ENCODE results near the gene ARNT2. TPM values are rescaled to one million over a fixed set of nuclear protein-coding genes. Genes with fewer than 3 reads are reported as not detected.

ARNT2 gene
- total and polyA plus RNA-seq, 12 donors: 0.71 to 6.7 (median 4.0) TPM

DNA sequence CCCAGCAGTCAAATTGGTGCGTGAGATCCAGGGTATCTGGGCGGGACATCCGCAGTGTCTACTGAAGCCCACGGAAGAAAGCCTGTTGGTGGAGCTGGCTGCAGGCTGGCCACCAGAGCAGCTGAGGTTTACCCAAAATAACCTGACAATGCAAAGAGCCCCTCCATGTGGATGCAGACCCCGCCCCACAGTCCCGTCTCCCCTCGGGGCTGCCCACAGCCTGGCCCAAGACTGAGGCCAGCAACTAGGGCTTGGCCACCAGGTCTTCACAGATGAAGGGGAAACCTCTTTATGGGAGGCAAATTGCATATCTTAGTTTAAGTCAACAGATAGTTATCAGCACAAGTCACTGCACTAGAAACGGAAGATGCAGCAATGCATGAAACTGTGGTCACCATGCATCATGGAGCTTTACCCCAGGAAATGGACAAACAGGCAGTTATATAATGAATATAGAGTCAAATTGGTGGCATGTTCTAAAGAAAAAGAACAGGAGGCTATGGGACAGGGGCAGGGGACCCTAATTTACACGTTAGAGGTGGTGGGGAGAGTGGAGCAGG, 86.3 kb downstream of the ARNT2 start:
- 93 to 95% methylated on average over 9 of the region's 9 CpGs for WGBS, 2 donors

GRCh38 chr15:80491163-80491847, 87.1 kb downstream of the ARNT2 start:
- peaks cover 3 to 23% (median 17%) of the 10 kb centered on the region in 9 donors for H3K4me1 ChIP-seq
- DNase-seq: no peak
- H3K9me3 ChIP-seq: no peaks in the 10 kb centered on the region
- intact Hi-C loops (cut with DNase I): no loop called here
- H3K27ac ChIP-seq: no peak overlapping the region
- no peak for ATAC-seq
- no peaks in the 10 kb centered on the region for H3K36me3 ChIP-seq
- H3K27me3 ChIP-seq: no peaks in the 10 kb centered on the region
- WGBS, 2 donors: 86 to 87% methylated on average over 7 of the region's 7 CpGs
- no peak overlapping the region for H3K4me3 ChIP-seq
- TF ChIP-seq, protein P1, sequence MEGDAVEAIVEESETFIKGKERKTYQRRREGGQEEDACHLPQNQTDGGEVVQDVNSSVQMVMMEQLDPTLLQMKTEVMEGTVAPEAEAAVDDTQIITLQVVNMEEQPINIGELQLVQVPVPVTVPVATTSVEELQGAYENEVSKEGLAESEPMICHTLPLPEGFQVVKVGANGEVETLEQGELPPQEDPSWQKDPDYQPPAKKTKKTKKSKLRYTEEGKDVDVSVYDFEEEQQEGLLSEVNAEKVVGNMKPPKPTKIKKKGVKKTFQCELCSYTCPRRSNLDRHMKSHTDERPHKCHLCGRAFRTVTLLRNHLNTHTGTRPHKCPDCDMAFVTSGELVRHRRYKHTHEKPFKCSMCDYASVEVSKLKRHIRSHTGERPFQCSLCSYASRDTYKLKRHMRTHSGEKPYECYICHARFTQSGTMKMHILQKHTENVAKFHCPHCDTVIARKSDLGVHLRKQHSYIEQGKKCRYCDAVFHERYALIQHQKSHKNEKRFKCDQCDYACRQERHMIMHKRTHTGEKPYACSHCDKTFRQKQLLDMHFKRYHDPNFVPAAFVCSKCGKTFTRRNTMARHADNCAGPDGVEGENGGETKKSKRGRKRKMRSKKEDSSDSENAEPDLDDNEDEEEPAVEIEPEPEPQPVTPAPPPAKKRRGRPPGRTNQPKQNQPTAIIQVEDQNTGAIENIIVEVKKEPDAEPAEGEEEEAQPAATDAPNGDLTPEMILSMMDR (IDR thresholded peaks at IDR 0.05): no peak

More for the DNA sequence above, 86.3 kb downstream of the ARNT2 start:
- no peak overlapping the region for H3K27ac ChIP-seq
- no peak overlapping the region for H3K4me3 ChIP-seq
- ATAC-seq: no peak
- intact Hi-C loops (cut with DNase I): no loop called here
- TF ChIP-seq, protein P1 (IDR thresholded peaks at IDR 0.05): no peak
- peaks cover 3 to 23% (median 15%) of the 10 kb centered on the region in 9 donors for H3K4me1 ChIP-seq
- no peaks in the 10 kb centered on the region for H3K36me3 ChIP-seq
- DNase-seq: no peak
- no peaks in the 10 kb centered on the region for H3K9me3 ChIP-seq
- no peaks in the 10 kb centered on the region for H3K27me3 ChIP-seq

GRCh38 chr15:80492409-80492808, 88.2 kb downstream of the ARNT2 start:
- intact Hi-C loops (cut with DNase I): no loop called here
- Histone ChIP-seq H3K9me3 (no peaks in the 10 kb centered on the region), H3K4me1 (peaks cover 3 to 23% (median 17%) of the 10 kb centered on the region in 9 donors), H3K36me3 (no peaks in the 10 kb centered on the region), H3K4me3 (no peak overlapping the region), H3K27ac (no peak overlapping the region), H3K27me3 (no peaks in the 10 kb centered on the region)
- 83 to 92% methylated on average over 2 of the region's 2 CpGs for WGBS, 2 donors
- ATAC-seq: no peak
- TF ChIP-seq, protein P1 (IDR thresholded peaks at IDR 0.05): no peak
- no peak for DNase-seq

GRCh38 chr15:80492874-80493273, 88.7 kb downstream of the ARNT2 start:
- DNase-seq (no peak), ATAC-seq (no peak)
- 88 to 89% methylated on average over 3 of the region's 3 CpGs for WGBS, 2 donors
- H3K9me3 ChIP-seq: no peaks in the 10 kb centered on the region
- H3K27me3 ChIP-seq: no peaks in the 10 kb centered on the region
- TF ChIP-seq, protein P1 (IDR thresholded peaks at IDR 0.05): no peak
- H3K4me3 ChIP-seq: no peak overlapping the region
- peaks cover 3 to 21% (median 17%) of the 10 kb centered on the region in 9 donors for H3K4me1 ChIP-seq
- intact Hi-C loops (cut with DNase I): no loop called here
- no peak overlapping the region for H3K27ac ChIP-seq
- H3K36me3 ChIP-seq: no peaks in the 10 kb centered on the region
